Nephron progenitor cell (in vitro differentiated cells): ENCODE measurements around the gene UGDH.
"Not testable (repeated sequence)": the region's sequence is repeated elsewhere in the genome, so short reads cannot be mapped to it uniquely, and the experiment has no call there.

Source experiments
- DNase-seq: peaks from one replicate; pipeline ENCODE4 v3.0.0; 2021
- H3K27ac Mint-ChIP-seq: 2 replicates; pipeline ENCODE4 v1.8.0; 2021; ENCODE audit warnings: mild to moderate bottlenecking, moderate library complexity, mixed read lengths
- H3K27me3 Mint-ChIP-seq: 2 replicates; pipeline ENCODE4 v1.8.0; 2021; ENCODE audit warnings: mild to moderate bottlenecking, low read depth, mixed read lengths; ENCODE audit not compliant: poor library complexity
- H3K36me3 Mint-ChIP-seq: 2 replicates; pipeline ENCODE4 v1.8.0; 2021; ENCODE audit warnings: low read depth, mixed read lengths
- H3K4me1 Mint-ChIP-seq: 2 replicates; pipeline ENCODE4 v1.8.0; 2021; ENCODE audit warnings: mixed read lengths
- H3K4me3 Mint-ChIP-seq: 2 replicates; pipeline ENCODE4 v1.8.0; 2021; ENCODE audit warnings: mild to moderate bottlenecking, moderate library complexity, mixed read lengths
- H3K9me3 Mint-ChIP-seq: 2 replicates; pipeline ENCODE4 v1.8.0; 2021; ENCODE audit warnings: mild to moderate bottlenecking, moderate library complexity, mixed read lengths
- TF ChIP-seq, protein P1 (sequence below): fragments of 200-600 bp; sonication (generic); IDR thresholded peaks from 2 replicates; pipeline ENCODE4 v1.5.0; 2021; ENCODE audit warnings: antibody characterized with exemption

Gene UGDH

GRCh38 chr4:39518484-39518883 is 8.8 kb downstream of the UGDH start:
- TF ChIP-seq, protein P1, sequence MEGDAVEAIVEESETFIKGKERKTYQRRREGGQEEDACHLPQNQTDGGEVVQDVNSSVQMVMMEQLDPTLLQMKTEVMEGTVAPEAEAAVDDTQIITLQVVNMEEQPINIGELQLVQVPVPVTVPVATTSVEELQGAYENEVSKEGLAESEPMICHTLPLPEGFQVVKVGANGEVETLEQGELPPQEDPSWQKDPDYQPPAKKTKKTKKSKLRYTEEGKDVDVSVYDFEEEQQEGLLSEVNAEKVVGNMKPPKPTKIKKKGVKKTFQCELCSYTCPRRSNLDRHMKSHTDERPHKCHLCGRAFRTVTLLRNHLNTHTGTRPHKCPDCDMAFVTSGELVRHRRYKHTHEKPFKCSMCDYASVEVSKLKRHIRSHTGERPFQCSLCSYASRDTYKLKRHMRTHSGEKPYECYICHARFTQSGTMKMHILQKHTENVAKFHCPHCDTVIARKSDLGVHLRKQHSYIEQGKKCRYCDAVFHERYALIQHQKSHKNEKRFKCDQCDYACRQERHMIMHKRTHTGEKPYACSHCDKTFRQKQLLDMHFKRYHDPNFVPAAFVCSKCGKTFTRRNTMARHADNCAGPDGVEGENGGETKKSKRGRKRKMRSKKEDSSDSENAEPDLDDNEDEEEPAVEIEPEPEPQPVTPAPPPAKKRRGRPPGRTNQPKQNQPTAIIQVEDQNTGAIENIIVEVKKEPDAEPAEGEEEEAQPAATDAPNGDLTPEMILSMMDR: no peak
- no peak for DNase-seq
- Mint-ChIP-seq H3K4me1 (no peaks in the 10 kb centered on the region), H3K36me3 (peaks cover 59% of the 10 kb centered on the region), H3K4me3 (no peak overlapping the region), H3K9me3 (no peaks in the 10 kb centered on the region), H3K27me3 (no peaks in the 10 kb centered on the region), H3K27ac (no peak overlapping the region)

DNA sequence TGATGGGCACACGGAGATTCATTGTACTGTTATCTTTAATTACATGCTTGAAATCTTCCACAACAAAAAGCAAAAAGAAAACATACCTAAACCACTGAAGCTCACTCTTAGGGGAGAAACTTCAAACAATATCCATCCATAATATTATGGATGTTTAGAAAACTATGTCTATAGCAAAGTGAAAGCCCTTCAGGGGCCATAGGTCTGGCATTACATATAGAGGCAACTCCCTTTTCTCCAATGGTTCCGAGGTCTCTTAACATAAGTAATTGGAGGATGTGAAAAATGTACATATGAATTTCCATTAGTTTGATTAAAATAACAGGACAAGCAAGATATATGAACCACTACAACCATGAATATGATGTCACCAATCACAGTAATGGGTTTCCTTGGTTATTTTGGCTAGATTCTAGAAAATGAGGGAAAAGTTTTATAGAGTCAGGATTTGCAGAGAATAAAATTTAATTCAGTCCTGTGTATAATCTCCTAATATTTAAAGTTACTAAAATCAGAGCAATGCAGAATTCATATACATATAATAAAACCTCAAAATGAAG is 10.8 kb downstream of the UGDH start:
- H3K27me3 Mint-ChIP-seq: no peaks in the 10 kb centered on the region
- H3K4me3 Mint-ChIP-seq: no peak overlapping the region
- H3K9me3 Mint-ChIP-seq: no peaks in the 10 kb centered on the region
- TF ChIP-seq, protein P1: no peak
- H3K36me3 Mint-ChIP-seq: peaks cover 74% of the 10 kb centered on the region
- H3K4me1 Mint-ChIP-seq: no peaks in the 10 kb centered on the region
- H3K27ac Mint-ChIP-seq: no peak overlapping the region
- no peak for DNase-seq

DNA sequence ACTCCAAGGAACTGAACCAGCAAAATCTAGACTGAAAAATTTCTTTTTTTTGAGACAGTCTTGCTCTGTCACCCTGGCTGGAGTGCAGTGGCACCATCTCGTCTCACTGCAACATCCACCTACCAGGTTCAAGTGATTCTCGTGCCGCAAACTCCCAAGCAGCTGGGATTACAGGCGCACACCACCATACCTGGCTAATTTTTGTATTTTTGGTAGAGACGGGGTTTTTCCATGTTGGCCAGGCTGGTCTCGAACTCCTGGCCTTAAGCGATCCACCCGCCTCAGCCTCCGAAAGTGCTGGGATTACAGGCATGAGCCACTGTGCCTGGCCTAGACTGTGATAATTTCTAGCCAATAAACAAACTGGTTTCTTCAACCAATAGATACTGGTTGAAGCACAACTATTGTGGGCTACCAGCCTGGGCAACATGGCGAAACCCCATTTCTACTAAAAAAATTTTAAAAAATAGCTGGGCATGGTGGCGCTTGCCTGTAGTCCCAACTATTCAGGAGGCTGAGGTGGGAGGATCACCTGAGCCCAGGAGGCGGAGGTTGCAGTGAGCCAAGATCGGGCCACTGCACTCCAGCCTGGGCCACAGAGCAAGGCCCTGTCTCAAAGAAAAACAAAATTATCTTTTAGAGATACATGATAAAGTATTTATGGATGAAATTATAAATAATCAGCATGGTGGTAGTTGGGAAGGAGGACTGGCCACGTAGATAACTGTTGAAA is 11.4 kb downstream of the UGDH start:
- not testable (repeated sequence) for DNase-seq
- peaks cover 70% of the 10 kb centered on the region for H3K36me3 Mint-ChIP-seq

GRCh38 chr4:39514888-39515401 is 12.3 kb downstream of the UGDH start:
- no peaks in the 10 kb centered on the region for H3K4me1 Mint-ChIP-seq
- no peaks in the 10 kb centered on the region for H3K9me3 Mint-ChIP-seq
- H3K27me3 Mint-ChIP-seq: no peaks in the 10 kb centered on the region
- TF ChIP-seq, protein P1: no peak
- DNase-seq: no peak
- peaks cover 74% of the 10 kb centered on the region for H3K36me3 Mint-ChIP-seq
- no peak overlapping the region for H3K4me3 Mint-ChIP-seq
- no peak overlapping the region for H3K27ac Mint-ChIP-seq

More for the DNA sequence above, 11.4 kb downstream of the UGDH start:
- H3K4me1 Mint-ChIP-seq, H3K27me3 Mint-ChIP-seq, H3K9me3 Mint-ChIP-seq, H3K4me3 Mint-ChIP-seq, H3K27ac Mint-ChIP-seq: not testable (repeated sequence)

DNA sequence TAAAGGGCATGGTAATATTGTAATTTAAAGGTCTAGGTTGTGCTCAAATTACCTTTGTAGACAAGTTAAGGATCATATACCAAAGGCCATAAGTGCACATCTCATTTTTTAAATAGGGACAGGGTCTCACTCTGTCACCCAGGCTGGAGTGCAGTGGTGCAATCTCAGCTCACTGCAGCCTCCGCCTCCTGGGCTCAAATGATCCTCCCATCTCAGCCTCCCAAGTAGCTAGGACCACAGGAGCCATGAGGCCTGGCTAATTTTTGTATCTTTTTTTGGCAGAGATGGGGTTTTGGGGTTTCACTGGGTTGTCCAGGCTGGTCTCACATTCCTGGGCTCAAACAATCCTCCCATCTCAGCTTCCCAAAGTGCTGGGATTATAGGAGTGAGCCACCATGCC is 13.0 kb downstream of the UGDH start:
- peaks cover 74% of the 10 kb centered on the region for H3K36me3 Mint-ChIP-seq
- H3K4me3 Mint-ChIP-seq, H3K9me3 Mint-ChIP-seq, DNase-seq, H3K4me1 Mint-ChIP-seq, H3K27me3 Mint-ChIP-seq, H3K27ac Mint-ChIP-seq: not testable (repeated sequence)

DNA sequence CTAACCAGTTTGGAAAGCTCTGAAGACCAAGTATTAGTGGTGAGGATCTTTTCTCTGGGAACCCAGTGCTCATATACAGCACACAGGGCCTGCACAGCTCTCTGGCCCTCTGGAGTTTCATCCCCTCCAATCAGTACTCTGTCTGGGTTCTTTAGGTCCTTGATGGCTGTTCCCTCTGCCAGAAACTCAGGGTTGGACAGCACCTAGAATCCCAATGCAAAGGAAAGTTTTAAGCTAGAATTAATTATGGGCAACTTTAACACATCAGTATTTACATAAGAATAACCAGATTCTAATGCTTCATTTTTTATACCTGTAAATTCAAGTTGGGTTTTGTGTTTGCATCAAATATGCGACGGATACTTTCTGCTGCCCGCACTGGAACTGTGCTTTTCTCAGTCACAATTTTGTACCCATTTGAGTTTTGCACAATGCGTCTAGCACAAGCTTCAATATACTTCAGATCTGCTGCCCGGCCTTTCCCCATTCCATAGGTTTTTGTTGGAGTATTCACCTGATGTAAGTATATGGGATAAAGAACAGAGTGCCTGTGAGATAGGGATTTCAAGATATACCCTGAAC is 16.8 kb downstream of the UGDH start:
- H3K27me3 Mint-ChIP-seq: no peaks in the 10 kb centered on the region
- no peaks in the 10 kb centered on the region for H3K9me3 Mint-ChIP-seq
- TF ChIP-seq, protein P1: no peak
- H3K27ac Mint-ChIP-seq: no peak overlapping the region
- DNase-seq: no peak
- H3K4me3 Mint-ChIP-seq: no peak overlapping the region
- peaks cover 79% of the 10 kb centered on the region for H3K36me3 Mint-ChIP-seq
- H3K4me1 Mint-ChIP-seq: no peaks in the 10 kb centered on the region
